ENCODE results near the gene ANKDD1A.

Gene ANKDD1A

DNA sequence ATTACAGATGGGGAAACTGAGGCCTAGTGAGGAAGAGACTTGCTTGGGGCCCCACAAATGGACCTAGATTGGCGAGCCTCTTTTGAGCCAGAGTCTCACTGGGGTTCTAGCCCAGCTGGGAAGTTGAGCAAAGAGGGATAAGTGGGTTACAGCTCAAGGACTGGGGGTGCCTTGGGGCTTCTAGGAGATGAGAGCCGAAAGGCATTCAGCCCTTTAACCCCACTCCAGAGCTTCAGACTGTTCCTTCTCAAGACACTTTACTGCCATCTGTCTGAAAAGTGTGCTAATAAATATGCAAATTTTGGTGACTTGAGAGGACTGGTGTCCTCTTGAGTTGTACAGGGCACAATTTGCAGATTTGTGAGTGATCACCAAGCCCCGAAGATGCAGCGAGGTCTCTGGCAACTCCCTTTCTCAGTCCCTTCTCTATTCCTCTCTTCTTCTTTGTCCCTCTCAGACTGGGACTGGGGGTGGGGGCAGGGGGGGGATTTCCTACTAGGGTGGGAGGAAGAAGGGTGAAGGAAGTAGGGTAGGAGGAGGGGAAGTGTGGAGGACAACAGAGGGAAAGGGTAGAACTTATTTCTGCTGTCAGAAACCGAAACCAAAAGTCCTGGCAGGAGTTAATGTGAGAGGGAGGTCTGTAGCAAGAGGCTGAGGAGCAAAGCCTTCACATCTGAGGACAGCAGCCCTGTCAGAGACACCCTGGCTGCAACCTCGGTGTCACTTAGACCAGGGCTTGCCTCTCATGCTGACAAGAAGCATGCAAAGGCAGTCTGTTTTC is 16.2 kb upstream of the ANKDD1A start:
- TF ChIP-seq, protein P1, sequence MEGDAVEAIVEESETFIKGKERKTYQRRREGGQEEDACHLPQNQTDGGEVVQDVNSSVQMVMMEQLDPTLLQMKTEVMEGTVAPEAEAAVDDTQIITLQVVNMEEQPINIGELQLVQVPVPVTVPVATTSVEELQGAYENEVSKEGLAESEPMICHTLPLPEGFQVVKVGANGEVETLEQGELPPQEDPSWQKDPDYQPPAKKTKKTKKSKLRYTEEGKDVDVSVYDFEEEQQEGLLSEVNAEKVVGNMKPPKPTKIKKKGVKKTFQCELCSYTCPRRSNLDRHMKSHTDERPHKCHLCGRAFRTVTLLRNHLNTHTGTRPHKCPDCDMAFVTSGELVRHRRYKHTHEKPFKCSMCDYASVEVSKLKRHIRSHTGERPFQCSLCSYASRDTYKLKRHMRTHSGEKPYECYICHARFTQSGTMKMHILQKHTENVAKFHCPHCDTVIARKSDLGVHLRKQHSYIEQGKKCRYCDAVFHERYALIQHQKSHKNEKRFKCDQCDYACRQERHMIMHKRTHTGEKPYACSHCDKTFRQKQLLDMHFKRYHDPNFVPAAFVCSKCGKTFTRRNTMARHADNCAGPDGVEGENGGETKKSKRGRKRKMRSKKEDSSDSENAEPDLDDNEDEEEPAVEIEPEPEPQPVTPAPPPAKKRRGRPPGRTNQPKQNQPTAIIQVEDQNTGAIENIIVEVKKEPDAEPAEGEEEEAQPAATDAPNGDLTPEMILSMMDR (IDR thresholded peaks at IDR 0.05; ENCODE audit: low read length, missing control alignments): no peak
- H3K4me3 ChIP-seq (replicated peaks; ENCODE audit: low read depth, low read length): peak overlapping the region; percentile 26
- peak; percentile 58 for DNase-seq (ENCODE audit: low read depth)

- TF ChIP-seq, protein P1 (IDR thresholded peaks at IDR 0.05; ENCODE audit: low read length, missing control alignments): no peak
- H3K4me3 ChIP-seq (replicated peaks; ENCODE audit: low read depth, low read length): no peak overlapping the region
- no peak for DNase-seq (ENCODE audit: low read depth)
Observed at GRCh38 chr15:64896371-64897069, 15.2 kb upstream of the ANKDD1A start.

DNA sequence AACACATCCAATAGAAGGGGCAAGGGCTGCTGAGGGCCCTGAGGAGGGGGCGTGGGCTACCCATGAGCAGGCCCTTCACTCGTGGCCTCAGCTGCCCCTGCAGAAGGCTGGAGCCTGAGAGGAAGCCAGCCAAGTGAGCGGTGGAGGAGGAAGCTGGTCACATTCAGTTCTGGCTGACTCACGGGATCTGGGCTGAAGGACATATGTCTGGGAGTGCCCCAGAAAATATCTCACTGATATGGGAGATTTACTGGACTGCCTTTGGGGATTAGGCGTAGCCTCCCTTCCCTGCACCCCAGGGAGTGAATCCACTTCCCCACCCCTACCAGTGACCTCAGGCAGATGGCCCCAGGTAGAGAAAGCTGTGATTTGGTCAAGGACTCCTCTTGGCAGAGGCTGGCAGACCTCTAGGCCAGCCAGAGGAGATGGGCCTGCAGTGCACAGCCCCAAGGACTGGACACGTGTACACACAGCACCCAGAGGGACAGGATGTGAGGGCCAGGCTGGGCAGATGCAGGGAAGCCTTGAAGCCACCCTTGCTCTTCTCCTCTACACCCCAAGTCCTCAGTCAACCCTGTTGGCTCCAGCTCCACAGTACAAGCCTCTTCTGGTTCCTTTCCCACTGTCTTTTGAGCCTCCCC is 14.2 kb upstream of the ANKDD1A start:
- TF ChIP-seq, protein P1 (IDR thresholded peaks at IDR 0.05; ENCODE audit: low read length, missing control alignments): no peak
- peak; percentile 73 for DNase-seq (ENCODE audit: low read depth)
- no peak overlapping the region for H3K4me3 ChIP-seq (replicated peaks; ENCODE audit: low read depth, low read length)

GRCh38 chr15:64898406-64898805 is 13.3 kb upstream of the ANKDD1A start:
- no peak overlapping the region for H3K4me3 ChIP-seq (replicated peaks; ENCODE audit: low read depth, low read length)
- TF ChIP-seq, protein P1 (IDR thresholded peaks at IDR 0.05; ENCODE audit: low read length, missing control alignments): no peak
- no peak for DNase-seq (ENCODE audit: low read depth)

- H3K4me3 ChIP-seq (replicated peaks; ENCODE audit: low read depth, low read length): no peak overlapping the region
- TF ChIP-seq, protein P1 (IDR thresholded peaks at IDR 0.05; ENCODE audit: low read length, missing control alignments): no peak
- DNase-seq (ENCODE audit: low read depth): no peak
Observed at GRCh38 chr15:64901141-64901540, 10.6 kb upstream of the ANKDD1A start.

- no peak for DNase-seq (ENCODE audit: low read depth)
- no peak overlapping the region for H3K4me3 ChIP-seq (replicated peaks; ENCODE audit: low read depth, low read length)
- TF ChIP-seq, protein P1 (IDR thresholded peaks at IDR 0.05; ENCODE audit: low read length, missing control alignments): no peak
Observed at GRCh38 chr15:64901914-64902313, 9.8 kb upstream of the ANKDD1A start.

All from fibroblast of pulmonary artery (primary cell).